K562 (cell line): ENCODE data around the gene ORAI1. TPM values are rescaled to one million over a fixed set of nuclear protein-coding genes. Genes with fewer than 3 reads are reported as not detected.

Source experiments
- ATAC-seq: fragments of 200-7000 bp; cut with Tn5 transposase; 3 replicates; pipeline ENCODE4 v1.9.1; 2020; ENCODE audit warnings: moderate library complexity
- BruUV-seq: library from RNA; stranded (reverse); fragments of 400-500 nt; replicated peaks from 2 replicates; lab custom pipeline; 2021; lab: Mats Ljungman, UMichigan
- CTCF ChIA-PET: fragments of 300-600 bp; formaldehyde crosslinking; extraction: SDS; loops from one replicate; lab custom pipeline; 2021; ENCODE audit warnings: low intra/inter-chr PET ratio; lab: Yijun Ruan, JAX
- POLR2A ChIA-PET: fragments of 300-600, 350-650 bp; sonication (Branson Sonifier 250); formaldehyde crosslinking; extraction: SDS; loops from one replicate; lab custom pipeline; 2021; ENCODE audit warnings: antibody characterized with exemption, inconsistent platforms; lab: Yijun Ruan, JAX
- DNase-seq, 4 experiments: peaks; one replicate each; pipeline versions ENCODE4 v3.0.0 to v3.0.0-alpha.2; 2011 to 2018; ENCODE audit warnings: low spot score in 3 of 4, mixed read lengths in 3 of 4; ENCODE audit errors: extremely low read depth in 1 of 4
- FAIRE-seq: peaks from 2 replicates; lab custom pipeline; 2011; peaks lifted over from hg19 to GRCh38; lab: Jason Lieb, UNC
- H2AFZ ChIP-seq: 2 replicates; pipeline ENCODE4 v1.6.0; 2011; ENCODE audit warnings: low read depth, low read length, control low read depth, inconsistent platforms
- H3K27ac ChIP-seq: fragments of 200-600 bp; 3 replicates; pipeline ENCODE4 v1.8.0; 2011; ENCODE audit warnings: low read depth, mild to moderate bottlenecking, control low read depth, inconsistent platforms, low read length, moderate library complexity, mixed read lengths; ENCODE audit errors: extremely low read depth
- H3K27me3 ChIP-seq, 2 experiments: fragments of 300-600 bp in 1 of 2; 2 replicates in 1 of 2; 3 replicates in 1 of 2; pipeline versions ENCODE4 v1.6.0 to v1.8.0; 2011; ENCODE audit warnings: inconsistent platforms in 2 of 2, low read length in 2 of 2, mild to moderate bottlenecking in 1 of 2, mixed read lengths in 1 of 2, moderate library complexity in 1 of 2; ENCODE audit not compliant: control insufficient read depth in 2 of 2, insufficient read depth in 2 of 2
- H3K36me3 ChIP-seq: fragments of 300-600 bp; 3 replicates; pipeline ENCODE4 v1.8.0; 2011; ENCODE audit warnings: mild to moderate bottlenecking, low read length, inconsistent platforms; ENCODE audit not compliant: control insufficient read depth, insufficient read depth
- H3K4me1 ChIP-seq, 2 experiments: fragments of 200-600 bp in 1 of 2; replicated peaks in 1 of 2; 2 replicates in 1 of 2; 3 replicates in 1 of 2; pipeline versions ENCODE4 v1.5.1 to v1.8.0; 2011; ENCODE audit warnings: inconsistent platforms in 2 of 2, low read length in 2 of 2, mild to moderate bottlenecking in 1 of 2, mixed read lengths in 1 of 2, moderate library complexity in 1 of 2; ENCODE audit not compliant: control insufficient read depth in 2 of 2, insufficient read depth in 2 of 2
- H3K4me2 ChIP-seq: 2 replicates; pipeline ENCODE4 v1.6.1; 2011; ENCODE audit warnings: low read length, control low read depth, inconsistent platforms, mixed read lengths; ENCODE audit not compliant: insufficient read depth
- H3K4me3 ChIP-seq: fragments of 200-600 bp; sonication (generic), shearing (Covaris generic); 2 replicates; pipeline ENCODE4 v1.5.1; 2016; ENCODE audit warnings: control low read depth, inconsistent platforms
- H3K79me2 ChIP-seq: fragments of 200-600 bp; 3 replicates; pipeline ENCODE4 v1.8.0; 2011; ENCODE audit warnings: low read length, inconsistent platforms; ENCODE audit not compliant: control insufficient read depth, insufficient read depth
- H3K9ac ChIP-seq, 2 experiments: 2 replicates each; pipeline versions ENCODE4 v1.6.0 to v1.6.1; 2011; ENCODE audit warnings: low read depth in 2 of 2, low read length in 2 of 2, control low read depth in 1 of 2, inconsistent platforms in 1 of 2, mild to moderate bottlenecking in 1 of 2, mixed read lengths in 1 of 2; ENCODE audit not compliant: insufficient read depth in 1 of 2
- H3K9me1 ChIP-seq: one replicate; pipeline ENCODE4 v1.6.0; 2011; ENCODE audit warnings: inconsistent platforms, mild to moderate bottlenecking, low read length, moderate library complexity; ENCODE audit not compliant: control insufficient read depth, insufficient read depth
- H3K9me3 ChIP-seq: replicated peaks from 2 replicates; pipeline ENCODE4 v1.5.1; 2011; ENCODE audit warnings: low read depth, low read length, inconsistent platforms; ENCODE audit not compliant: control insufficient read depth, insufficient read depth
- H4K20me1 ChIP-seq: replicated peaks from 2 replicates; pipeline ENCODE4 v1.6.1; 2011; ENCODE audit warnings: low read length, inconsistent platforms, mixed read lengths; ENCODE audit not compliant: control insufficient read depth, insufficient read depth
- NFE2L1 ChIP-seq: fragments of 450-650 bp; IDR thresholded peaks from 2 replicates; pipeline ENCODE4 v1.6.1; 2016; ENCODE audit warnings: missing genetic modification characterization, low read depth, mild to moderate bottlenecking, missing compliant biosample characterization, moderate library complexity, borderline replicate concordance
- ZNF41 ChIP-seq: fragments of 250-450 bp; sonication (Bioruptor Pico); conservative IDR thresholded peaks from 2 replicates; pipeline ENCODE4 v1.4.0; 2020; ENCODE audit warnings: mild to moderate bottlenecking
- WGBS: fragments of 100-300 bp; shearing (Covaris generic); methylation state at CpG from one replicate; pipeline ENCODE4 v1.1.6; 2016; ENCODE audit warnings: low coverage, mixed read lengths; ENCODE audit not compliant: insufficient coverage; ENCODE audit errors: missing lambda C conversion rate; 5-methylcytosine and 5-hydroxymethylcytosine counted together
- in situ Hi-C: fragments of 300-500 bp; cut with MboI; formaldehyde crosslinking; loops from 4 replicates; pipeline ENCODE4 v1.15.0; 2018; ENCODE audit warnings: inconsistent platforms, mixed read lengths
- intact Hi-C: fragments of 100-400 bp; cut with micrococcal nuclease; formaldehyde crosslinking; loops from 2 replicates; pipeline ENCODE4 v1.14.2; 2022
- polyA plus RNA-seq, 8 experiments: library from polyadenylated mRNA; depleted of rRNA in 4 of 8; stranded (reverse) in 5 of 8; unstranded in 3 of 8; fragments of >200 nt; fragmentation: Nextera tagmentation in 2 of 8; fragmentation: Illumina TruSeq in 1 of 8; extraction: Ambion mirVana in 2 of 8; extraction: Trizol in 1 of 8; gene quantifications; 2 replicates each; pipeline versions ENCODE4 v1.2.1 to v1.2.3, GENCODE V29; 2011 to 2014; ENCODE audit warnings: inconsistent platforms in 1 of 8, missing spikeins in 1 of 8
- total RNA-seq, 7 experiments: library from RNA; depleted of rRNA in 6 of 7; stranded (reverse); fragments of >200 nt in 6 of 7; fragmentation: Illumina TruSeq in 2 of 7; extraction: Trizol in 2 of 7; gene quantifications; 2 replicates each; pipeline versions ENCODE4 v1.2.1 to v1.2.3, GENCODE V29; 2011 to 2021; ENCODE audit warnings: low replicate concordance in 1 of 7
- TF ChIP-seq, protein P1 (sequence below), 2 experiments: fragments of 450-650 bp in 1 of 2; sonication (generic) in 1 of 2; formaldehyde crosslinking in 1 of 2; IDR thresholded peaks; 2 replicates each; pipeline versions ENCODE4 v1.7.1 to v1.9.0; 2016 to 2022; ENCODE audit warnings: inconsistent platforms in 1 of 2, mild to moderate bottlenecking in 1 of 2, missing genetic modification reagents in 1 of 2

Gene ORAI1
- total and polyA plus RNA-seq, 9 of the 15 experiments (the other 6 are each of a cell fraction or from before 2014, with no cell fraction given) = 2.6 to 23.8 (median 9.3) TPM

DNA sequence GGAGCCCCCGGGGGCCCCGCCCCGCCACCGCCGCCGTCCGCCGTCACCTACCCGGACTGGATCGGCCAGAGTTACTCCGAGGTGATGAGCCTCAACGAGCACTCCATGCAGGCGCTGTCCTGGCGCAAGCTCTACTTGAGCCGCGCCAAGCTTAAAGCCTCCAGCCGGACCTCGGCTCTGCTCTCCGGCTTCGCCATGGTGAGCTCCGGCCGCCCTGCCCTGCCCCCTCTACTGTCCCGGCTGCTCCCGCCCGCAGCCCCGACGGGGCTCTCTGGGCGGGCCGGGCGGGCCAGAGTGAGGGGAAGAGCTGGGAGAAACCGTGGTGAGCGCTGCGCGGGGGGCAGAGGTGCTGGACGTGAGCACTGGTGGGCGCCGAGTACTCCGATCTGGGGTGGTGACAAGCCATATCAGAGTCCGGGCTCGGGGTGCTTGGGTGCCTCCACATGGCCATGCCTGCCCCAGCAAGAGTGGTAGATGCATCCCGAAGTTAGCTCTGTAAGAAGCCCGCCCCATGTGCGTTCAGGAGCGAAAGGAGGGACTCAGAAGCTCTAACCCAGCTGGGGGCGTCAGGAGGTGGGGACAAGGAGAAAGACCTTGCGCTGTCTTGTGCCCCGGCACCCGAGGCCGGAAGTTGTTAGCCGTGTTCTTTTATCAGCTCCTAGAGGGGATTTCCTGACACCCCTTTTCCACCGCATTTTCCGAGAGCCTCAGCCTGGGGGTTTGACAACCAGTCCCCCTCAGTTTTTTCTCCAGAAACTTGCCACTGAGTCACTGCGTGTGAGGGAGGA is 717 bp downstream of the ORAI1 start:
- Histone ChIP-seq H2AFZ (peak overlapping the region; percentile 86), H3K9me1 (no peaks in the 10 kb centered on the region), H3K9me3 (no peaks in the 10 kb centered on the region), H3K4me3 (peak overlapping the region; percentile 90), H3K4me2 (peak overlapping the region; percentile 88), H4K20me1 (no peaks in the 10 kb centered on the region; the same call in 1 of the 2 replicates), H3K36me3 (peaks cover 13% of the 10 kb centered on the region; the same call in 1 of the 3 replicates), H3K27me3 (no peaks in the 10 kb centered on the region), H3K9ac (peak overlapping the region; percentile 73 to 99), H3K79me2 (peaks cover 47% of the 10 kb centered on the region), H3K27ac (peak overlapping the region; percentile 92), H3K4me1 (peaks cover 38 to 43% of the 10 kb centered on the region in 2 experiments)
- peak; percentile 57 to 75 (median 66) for DNase-seq
- intact Hi-C loops = loop anchor here (2.0 to 5.0 kb wide), 4 partner anchors 22 to 56 kb away; partner anchors contain the start of gene KDM2B
- under 1% methylated on average over 40 of the region's 53 CpGs for WGBS
- no peak for FAIRE-seq
- ATAC-seq = peak; percentile 72
- CTCF ChIA-PET = interaction anchor here (0.6 to 0.9 kb wide), 2 partner anchors 127 to 133 kb away, joined by 3 to 4 read pairs; no protein-coding TSS in a partner anchor
- POLR2A ChIA-PET = interaction anchor here (0.6 to 2.2 kb wide), 18 partner anchors 8 to 780 kb away, joined by 3 to 14 read pairs (median 3); partner anchors contain the start of gene KDM2B
- in situ Hi-C loops = no loop called here
- BruUV-seq = TSS peak; percentile 60
- TF ChIP-seq ZNF41 (CRISPR knock-in tag) (no peak), NFE2L1 (tag) (no peak)
- TF ChIP-seq, protein P1, sequence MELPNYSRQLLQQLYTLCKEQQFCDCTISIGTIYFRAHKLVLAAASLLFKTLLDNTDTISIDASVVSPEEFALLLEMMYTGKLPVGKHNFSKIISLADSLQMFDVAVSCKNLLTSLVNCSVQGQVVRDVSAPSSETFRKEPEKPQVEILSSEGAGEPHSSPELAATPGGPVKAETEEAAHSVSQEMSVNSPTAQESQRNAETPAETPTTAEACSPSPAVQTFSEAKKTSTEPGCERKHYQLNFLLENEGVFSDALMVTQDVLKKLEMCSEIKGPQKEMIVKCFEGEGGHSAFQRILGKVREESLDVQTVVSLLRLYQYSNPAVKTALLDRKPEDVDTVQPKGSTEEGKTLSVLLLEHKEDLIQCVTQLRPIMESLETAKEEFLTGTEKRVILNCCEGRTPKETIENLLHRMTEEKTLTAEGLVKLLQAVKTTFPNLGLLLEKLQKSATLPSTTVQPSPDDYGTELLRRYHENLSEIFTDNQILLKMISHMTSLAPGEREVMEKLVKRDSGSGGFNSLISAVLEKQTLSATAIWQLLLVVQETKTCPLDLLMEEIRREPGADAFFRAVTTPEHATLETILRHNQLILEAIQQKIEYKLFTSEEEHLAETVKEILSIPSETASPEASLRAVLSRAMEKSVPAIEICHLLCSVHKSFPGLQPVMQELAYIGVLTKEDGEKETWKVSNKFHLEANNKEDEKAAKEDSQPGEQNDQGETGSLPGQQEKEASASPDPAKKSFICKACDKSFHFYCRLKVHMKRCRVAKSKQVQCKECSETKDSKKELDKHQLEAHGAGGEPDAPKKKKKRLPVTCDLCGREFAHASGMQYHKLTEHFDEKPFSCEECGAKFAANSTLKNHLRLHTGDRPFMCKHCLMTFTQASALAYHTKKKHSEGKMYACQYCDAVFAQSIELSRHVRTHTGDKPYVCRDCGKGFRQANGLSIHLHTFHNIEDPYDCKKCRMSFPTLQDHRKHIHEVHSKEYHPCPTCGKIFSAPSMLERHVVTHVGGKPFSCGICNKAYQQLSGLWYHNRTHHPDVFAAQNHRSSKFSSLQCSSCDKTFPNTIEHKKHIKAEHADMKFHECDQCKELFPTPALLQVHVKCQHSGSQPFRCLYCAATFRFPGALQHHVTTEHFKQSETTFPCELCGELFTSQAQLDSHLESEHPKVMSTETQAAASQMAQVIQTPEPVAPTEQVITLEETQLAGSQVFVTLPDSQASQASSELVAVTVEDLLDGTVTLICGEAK (IDR thresholded peaks at IDR 0.05) = 0 out of 2 replicates have a peak, but pooled peaks have one; percentile 27
- TF ChIP-seq, protein P1 (CRISPR knock-in tag; IDR thresholded peaks at IDR 0.05) = no peak
